Heart left ventricle (tissue), 13 donors: Measurements from ENCODE around the gene KRTAP5-9.

Experiments
- CTCF ChIP-seq, 12 donors: fragments of 200-600 bp; sonication (generic) in 4 of 12; IDR thresholded peaks; one replicate each; pipeline versions ENCODE4 v1.5.0 to v1.8.0; 2018 to 2022; ENCODE audit warnings: antibody characterized with exemption in 12 of 12, mild to moderate bottlenecking in 5 of 12
- POLR2A ChIP-seq, 2 donors: fragments of 450-650 bp; IDR thresholded peaks; one replicate each; pipeline ENCODE4 v1.6.1; 2017; ENCODE audit warnings: antibody characterized with exemption in 2 of 2, mild to moderate bottlenecking in 2 of 2, moderate library complexity in 2 of 2
- donor health status: ischemic (EF 13 %, LVEDD 7.1; RV severe dilation, severe dysfunction).
- donor health status: DM: no; HTN: yes; CAD: no.
- donor health status: DM: no; HTN: no; CAD: no.
- donor health status: ischemic (EF 25% LVEDD 6.9; RV normal size, moderate dysfunction).
- donor health status: ischemic (EF 25% LVEDD 5.7; RV mildly dilated, moderate dysfunction).
- donor health status: ischemic (EF 35%, LVEDD 5.7; RV mildly dilated, moderate dysfunction).
- donor health status: nonischemic (EF 11% LVEDD 7.7; RV severe dilation, severe dysfunction).
- donor health status: DM: yes; HTN: yes; CAD: no.
- donor health status: PGD.
- donor health status: ischemic (EF 29% LVEDD 5.4; RV normal size, mild dysfunction).
- donor health status: nonischemic (EF 23%, LVEDD 6.1; RV moderate dilation, normal function).

- TF ChIP-seq CTCF (IDR thresholded peaks at IDR 0.05): no peak
- no peak for TF ChIP-seq POLR2A (IDR thresholded peaks at IDR 0.05)
These were observed 10.7 kb upstream of the KRTAP5-9 start for GRCh38 chr11:71537537-71537936.
